ENCODE data around the gene MAST2.

The MAST2 gene

DNA sequence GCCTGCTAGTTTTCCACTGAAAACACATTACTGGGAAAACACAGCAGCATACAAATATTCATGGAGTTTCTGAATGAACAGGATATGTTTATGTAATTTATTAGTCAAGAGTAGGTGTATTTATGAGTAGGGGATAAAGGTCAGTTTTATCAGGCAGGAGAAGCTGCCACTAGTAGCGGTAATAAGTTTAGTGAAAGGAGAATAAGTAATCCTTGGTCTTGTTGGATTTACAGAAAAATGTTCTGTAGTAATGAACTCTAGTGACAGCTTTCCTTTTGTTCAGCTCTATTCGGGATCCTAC lies 1.2 kb downstream of the MAST2 start:
- TF ChIP-seq, protein P1, sequence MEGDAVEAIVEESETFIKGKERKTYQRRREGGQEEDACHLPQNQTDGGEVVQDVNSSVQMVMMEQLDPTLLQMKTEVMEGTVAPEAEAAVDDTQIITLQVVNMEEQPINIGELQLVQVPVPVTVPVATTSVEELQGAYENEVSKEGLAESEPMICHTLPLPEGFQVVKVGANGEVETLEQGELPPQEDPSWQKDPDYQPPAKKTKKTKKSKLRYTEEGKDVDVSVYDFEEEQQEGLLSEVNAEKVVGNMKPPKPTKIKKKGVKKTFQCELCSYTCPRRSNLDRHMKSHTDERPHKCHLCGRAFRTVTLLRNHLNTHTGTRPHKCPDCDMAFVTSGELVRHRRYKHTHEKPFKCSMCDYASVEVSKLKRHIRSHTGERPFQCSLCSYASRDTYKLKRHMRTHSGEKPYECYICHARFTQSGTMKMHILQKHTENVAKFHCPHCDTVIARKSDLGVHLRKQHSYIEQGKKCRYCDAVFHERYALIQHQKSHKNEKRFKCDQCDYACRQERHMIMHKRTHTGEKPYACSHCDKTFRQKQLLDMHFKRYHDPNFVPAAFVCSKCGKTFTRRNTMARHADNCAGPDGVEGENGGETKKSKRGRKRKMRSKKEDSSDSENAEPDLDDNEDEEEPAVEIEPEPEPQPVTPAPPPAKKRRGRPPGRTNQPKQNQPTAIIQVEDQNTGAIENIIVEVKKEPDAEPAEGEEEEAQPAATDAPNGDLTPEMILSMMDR (IDR thresholded peaks at IDR 0.05; ENCODE audit: borderline replicate concordance, control extremely low read depth, extremely low read depth, insufficient read depth, missing control alignments) = no peak
- in situ Hi-C loops (cut with MboI; ENCODE audit: low sequenced_read_pairs, unreplicated experiment) = no loop called here
- DNase-seq (ENCODE audit: low spot score) = no peak

DNA sequence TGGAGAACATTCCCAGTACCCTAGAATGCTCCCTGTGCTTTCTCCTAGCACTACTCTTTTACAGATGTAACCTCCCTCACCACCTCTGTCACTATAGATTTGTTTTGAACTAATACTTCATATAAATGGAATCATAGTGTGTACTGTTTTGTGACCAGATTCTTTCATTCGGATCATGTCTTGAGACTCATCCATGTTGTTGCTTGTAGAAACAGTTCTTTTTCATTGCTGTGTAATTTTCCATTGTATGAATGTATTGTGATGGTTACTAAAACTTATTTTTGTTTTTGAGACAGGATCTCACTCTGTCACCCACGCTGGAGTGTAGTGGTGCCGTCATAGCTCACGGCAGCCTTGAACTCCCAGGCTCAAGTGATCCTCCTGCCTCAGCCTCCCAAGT lies 2.7 kb downstream of the MAST2 start:
- TF ChIP-seq, protein P1 (IDR thresholded peaks at IDR 0.05; ENCODE audit: borderline replicate concordance, control extremely low read depth, extremely low read depth, insufficient read depth, missing control alignments) = no peak
- in situ Hi-C loops (cut with MboI; ENCODE audit: low sequenced_read_pairs, unreplicated experiment) = no loop called here
- DNase-seq (ENCODE audit: low spot score) = no peak

DNA sequence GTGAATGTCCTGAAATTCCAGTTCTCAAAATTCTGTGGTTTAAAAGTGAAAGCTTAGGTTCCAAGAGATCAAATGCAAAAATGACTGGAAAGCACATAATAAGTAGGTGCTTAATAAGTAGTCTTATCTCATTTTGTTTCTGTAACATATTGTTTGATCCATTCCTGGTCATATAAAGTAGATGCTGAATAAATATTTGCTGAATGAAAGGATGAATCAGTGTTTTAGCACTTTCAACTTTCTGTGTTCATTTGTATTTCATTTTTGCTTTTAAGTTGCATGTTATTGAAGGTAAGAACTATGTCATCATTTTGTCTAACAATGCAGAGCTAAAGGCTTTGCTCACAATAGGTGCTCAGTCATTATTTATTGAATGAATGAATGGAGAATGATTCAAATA lies 6.3 kb downstream of the MAST2 start:
- TF ChIP-seq, protein P1 (IDR thresholded peaks at IDR 0.05; ENCODE audit: borderline replicate concordance, control extremely low read depth, extremely low read depth, insufficient read depth, missing control alignments) = no peak

DNA sequence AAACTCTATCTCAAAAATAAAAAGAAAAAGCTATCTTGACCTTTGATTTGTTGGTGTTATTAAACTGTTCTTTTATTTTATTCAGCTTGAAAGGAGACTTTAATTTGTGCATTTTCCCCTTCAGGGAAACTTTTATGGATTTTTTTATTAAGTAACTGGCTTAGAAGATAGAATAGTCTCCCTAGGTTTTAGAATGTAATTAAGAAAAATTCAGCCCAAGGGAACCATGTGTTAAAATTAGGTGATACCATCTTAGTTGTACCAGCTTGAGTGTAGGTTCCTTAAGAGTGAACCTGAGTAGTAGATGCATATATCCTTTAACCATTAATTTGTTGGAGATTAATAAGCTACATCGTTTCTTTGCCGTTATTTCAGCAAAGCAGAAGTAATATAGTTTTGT lies 11.4 kb downstream of the MAST2 start:
- in situ Hi-C loops (cut with MboI; ENCODE audit: low sequenced_read_pairs, unreplicated experiment) = no loop called here
- TF ChIP-seq, protein P1 (IDR thresholded peaks at IDR 0.05; ENCODE audit: borderline replicate concordance, control extremely low read depth, extremely low read depth, insufficient read depth, missing control alignments) = no peak
- DNase-seq (ENCODE audit: low spot score) = no peak

More for the DNA sequence above, 6.3 kb downstream of the MAST2 start:
- no peak for DNase-seq (ENCODE audit: low spot score)
- in situ Hi-C loops (cut with MboI; ENCODE audit: low sequenced_read_pairs, unreplicated experiment) = no loop called here

DNA sequence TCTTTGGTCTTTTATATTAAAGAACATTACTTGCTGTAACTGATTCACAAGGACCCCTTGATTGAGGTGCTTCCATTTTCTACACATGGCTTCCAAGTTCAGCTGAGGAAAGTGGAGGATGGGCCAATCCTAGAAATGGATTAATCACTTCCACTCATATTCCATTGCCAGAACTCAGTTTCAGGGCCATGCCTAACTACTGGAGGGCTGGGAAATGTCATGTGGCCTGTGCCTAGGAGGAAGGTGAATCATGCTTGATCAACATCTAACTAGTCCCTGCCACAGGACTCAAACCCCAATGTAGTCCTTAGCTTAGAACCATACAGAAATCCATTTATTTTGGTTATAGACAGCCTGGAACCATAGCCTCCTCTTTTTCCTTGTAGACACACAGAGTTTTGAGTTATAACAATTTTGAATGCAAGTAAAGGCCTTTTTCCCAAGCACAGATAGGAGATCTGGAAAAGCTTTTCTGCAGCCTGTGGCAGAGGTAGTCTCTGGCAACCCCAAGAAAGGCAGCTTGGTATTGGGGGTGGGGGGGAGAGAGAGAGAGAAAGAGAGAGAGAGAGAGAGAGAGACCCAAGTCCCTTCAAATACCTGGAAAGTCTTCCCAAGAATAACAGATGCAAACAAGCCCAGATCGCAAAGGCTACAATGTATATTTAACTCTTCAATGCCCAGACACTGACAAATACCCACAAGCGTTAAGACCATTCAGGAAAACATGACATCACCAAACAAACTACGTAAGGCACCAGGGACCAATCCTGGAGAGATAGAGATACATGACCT lies 12.5 kb downstream of the MAST2 start:
- TF ChIP-seq, protein P1 (IDR thresholded peaks at IDR 0.05; ENCODE audit: borderline replicate concordance, control extremely low read depth, extremely low read depth, insufficient read depth, missing control alignments) = no peak
- in situ Hi-C loops (cut with MboI; ENCODE audit: low sequenced_read_pairs, unreplicated experiment) = no loop called here
- no peak for DNase-seq (ENCODE audit: low spot score)

DNA sequence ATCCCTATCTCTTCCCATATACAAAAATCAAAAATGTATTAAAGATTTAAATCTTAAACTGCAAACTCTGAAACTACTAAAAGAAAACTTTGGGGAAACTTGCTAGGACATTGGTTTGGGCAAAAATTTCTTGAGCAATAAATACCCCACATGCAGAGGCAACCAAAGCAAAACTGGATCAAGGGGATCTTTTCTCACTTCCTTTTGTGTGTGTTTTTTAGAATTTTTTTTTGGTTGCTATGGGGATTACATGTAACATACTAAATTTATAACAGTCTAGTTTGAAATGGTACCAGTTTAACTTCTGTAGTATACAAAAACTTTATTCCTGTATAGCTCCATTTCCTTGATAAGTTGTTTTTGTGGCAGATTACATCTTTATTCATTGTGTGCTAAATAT lies 16.8 kb downstream of the MAST2 start:
- TF ChIP-seq, protein P1 (IDR thresholded peaks at IDR 0.05; ENCODE audit: borderline replicate concordance, control extremely low read depth, extremely low read depth, insufficient read depth, missing control alignments) = no peak
- in situ Hi-C loops (cut with MboI; ENCODE audit: low sequenced_read_pairs, unreplicated experiment) = no loop called here
- no peak for DNase-seq (ENCODE audit: low spot score)
